Measurements from ENCODE around the gene HOXA10.

The HOXA10 gene

DNA sequence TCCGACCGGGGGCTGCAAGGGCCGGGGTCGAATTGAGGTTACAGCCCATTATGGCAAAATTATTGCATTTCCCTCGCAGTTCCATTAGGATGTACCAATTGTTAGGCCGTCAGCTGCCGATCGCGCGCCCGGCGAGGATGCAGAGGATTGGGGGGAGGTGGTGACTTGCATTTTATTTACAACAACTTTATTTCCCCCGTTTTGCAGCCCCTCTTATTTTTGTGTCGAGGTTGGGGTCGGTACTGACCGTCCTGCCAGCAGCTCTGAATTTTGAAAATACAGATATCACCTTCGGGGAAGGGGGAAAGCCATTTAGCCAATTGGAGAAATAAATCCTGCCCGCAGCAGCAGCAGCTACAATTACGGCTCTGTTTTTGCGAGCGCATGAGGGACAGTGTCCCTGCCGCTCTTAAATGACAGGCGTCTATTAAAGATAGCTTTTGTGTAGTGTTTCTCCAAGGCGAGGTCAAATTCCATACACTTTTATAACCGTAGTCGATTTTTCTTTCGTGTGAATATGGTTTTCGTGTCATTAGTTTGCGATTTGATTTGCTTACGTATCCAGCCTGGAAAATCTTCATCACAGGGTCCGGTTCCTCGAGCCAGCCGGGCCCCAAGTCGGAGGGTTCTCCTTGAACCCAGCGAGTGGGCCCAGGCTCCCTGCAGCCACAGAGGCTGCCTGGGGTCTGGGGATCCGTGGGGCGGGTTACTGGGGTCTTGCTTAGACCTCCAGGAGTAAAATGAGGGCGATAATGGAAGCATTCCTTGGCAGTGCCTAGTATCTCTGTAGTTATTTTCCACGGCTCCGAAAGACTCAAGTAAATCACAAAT is 30.0 kb downstream of the HOXA10 start:
- Histone ChIP-seq H3K36me3 (ENCODE audit: control insufficient read depth, insufficient read depth, low read length) (no peaks in the 10 kb centered on the region), H3K9ac (ENCODE audit: low read length) (peak overlapping the region; percentile 32), H3K4me1 (ENCODE audit: control insufficient read depth, insufficient read depth, low read length) (peaks cover 24% of the 10 kb centered on the region; the same call in 1 of the 2 replicates), H3K27ac (ENCODE audit: low read depth, low read length) (no peak overlapping the region), H3K4me3 (ENCODE audit: low read depth, low read length) (peak overlapping the region; percentile 32; the same call in 1 of the 2 replicates), H3K27me3 (ENCODE audit: control insufficient read depth, insufficient read depth, low read length) (peaks cover 100% of the 10 kb centered on the region), H3K9me3 (ENCODE audit: control insufficient read depth, insufficient read depth, low read depth, low read length) (no peaks in the 10 kb centered on the region)

DNA sequence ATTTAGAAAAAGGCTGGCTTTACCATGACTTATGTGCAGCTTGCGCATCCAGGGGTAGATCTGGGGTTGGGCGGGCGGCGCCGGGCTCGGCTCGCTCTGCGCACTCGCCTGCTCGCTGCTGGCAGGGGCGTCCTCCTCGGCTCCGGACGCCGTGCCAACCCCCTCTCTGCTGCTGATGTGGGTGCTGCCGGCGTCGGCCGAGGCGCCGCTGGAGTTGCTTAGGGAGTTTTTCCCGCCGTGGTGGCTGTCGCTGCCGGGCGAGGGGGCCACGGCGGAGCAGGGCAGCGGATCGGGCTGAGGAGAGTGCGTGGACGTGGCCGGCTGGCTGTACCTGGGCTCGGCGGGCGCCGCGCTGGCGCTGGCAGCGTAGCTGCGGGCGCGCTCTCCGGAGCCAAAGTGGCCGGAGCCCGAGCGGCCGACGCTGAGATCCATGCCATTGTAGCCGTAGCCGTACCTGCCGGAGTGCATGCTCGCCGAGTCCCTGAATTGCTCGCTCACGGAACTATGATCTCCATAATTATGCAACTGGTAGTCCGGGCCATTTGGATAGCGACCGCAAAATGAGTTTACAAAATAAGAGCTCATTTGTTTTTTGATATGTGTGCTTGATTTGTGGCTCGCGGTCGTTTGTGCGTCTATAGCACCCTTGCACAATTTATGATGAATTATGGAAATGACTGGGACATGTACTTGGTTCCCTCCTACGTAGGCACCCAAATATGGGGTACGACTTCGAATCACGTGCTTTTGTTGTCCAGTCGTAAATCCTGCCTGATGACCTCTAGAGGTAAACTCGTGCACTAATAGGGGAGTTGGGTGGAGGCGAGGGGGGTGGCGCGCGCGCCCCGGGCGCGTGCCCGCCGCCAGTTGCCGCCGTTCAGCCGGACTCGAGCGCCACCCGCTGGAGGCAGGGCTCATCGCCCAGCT is 30.8 kb downstream of the HOXA10 start, which contains the start of gene HOXA5:
TSS of gene HOXA5 (minus strand) at position 659 of the 927 bp plus-strand sequence. CDS start at position 585, 74 bp downstream.
- no peak within 1 kb of the TSS; the same call in 1 of the 2 replicates for H3K27ac ChIP-seq (ENCODE audit: low read depth, low read length)
- H3K4me3 ChIP-seq (ENCODE audit: low read depth, low read length) = peak within 1 kb of the TSS; percentile 70
- H3K9ac ChIP-seq (ENCODE audit: low read length) = peak within 1 kb of the TSS; percentile 78

DNA sequence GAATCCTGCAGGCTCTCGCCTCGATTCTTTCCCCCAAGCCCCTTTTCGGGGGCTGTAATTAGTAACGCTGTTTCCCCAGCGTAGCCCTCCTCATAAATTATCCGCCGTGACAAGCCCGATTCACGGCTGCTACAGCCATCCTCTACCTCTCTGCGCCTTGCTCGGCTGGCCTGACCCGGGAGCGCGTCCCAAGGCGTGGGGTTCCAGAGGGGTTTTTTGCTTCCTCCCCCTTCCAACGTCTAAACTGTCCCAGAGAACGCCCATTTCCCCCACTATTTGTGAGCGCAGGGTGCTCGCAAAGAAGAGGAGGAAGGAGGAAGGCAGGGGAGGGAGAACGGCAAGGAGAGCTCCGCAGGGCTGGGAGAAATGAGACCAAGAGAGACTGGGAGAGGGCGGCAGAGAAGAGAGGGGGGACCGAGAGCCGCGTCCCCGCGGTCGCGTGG is 31.5 kb downstream of the HOXA10 start:
- no peaks in the 10 kb centered on the region for H3K9me3 ChIP-seq (ENCODE audit: control insufficient read depth, insufficient read depth, low read depth, low read length)
- peaks cover 20% of the 10 kb centered on the region; the same call in 1 of the 2 replicates for H3K4me1 ChIP-seq (ENCODE audit: control insufficient read depth, insufficient read depth, low read length)
- peaks cover 100% of the 10 kb centered on the region for H3K27me3 ChIP-seq (ENCODE audit: control insufficient read depth, insufficient read depth, low read length)
- peak overlapping the region; percentile 70 for H3K4me3 ChIP-seq (ENCODE audit: low read depth, low read length)
- H3K27ac ChIP-seq (ENCODE audit: low read depth, low read length) = no peak overlapping the region; the same call in 1 of the 2 replicates
- H3K9ac ChIP-seq (ENCODE audit: low read length) = peak overlapping the region; percentile 78
- H3K36me3 ChIP-seq (ENCODE audit: control insufficient read depth, insufficient read depth, low read length) = no peaks in the 10 kb centered on the region

More for the DNA sequence above, 30.8 kb downstream of the HOXA10 start, which contains the start of gene HOXA5:
- Histone ChIP-seq H3K36me3 (ENCODE audit: control insufficient read depth, insufficient read depth, low read length) (no peaks in the 10 kb centered on the region), H3K9me3 (ENCODE audit: control insufficient read depth, insufficient read depth, low read depth, low read length) (no peaks in the 10 kb centered on the region), H3K27me3 (ENCODE audit: control insufficient read depth, insufficient read depth, low read length) (peaks cover 100% of the 10 kb centered on the region), H3K4me1 (ENCODE audit: control insufficient read depth, insufficient read depth, low read length) (peaks cover 24% of the 10 kb centered on the region; the same call in 1 of the 2 replicates)

DNA sequence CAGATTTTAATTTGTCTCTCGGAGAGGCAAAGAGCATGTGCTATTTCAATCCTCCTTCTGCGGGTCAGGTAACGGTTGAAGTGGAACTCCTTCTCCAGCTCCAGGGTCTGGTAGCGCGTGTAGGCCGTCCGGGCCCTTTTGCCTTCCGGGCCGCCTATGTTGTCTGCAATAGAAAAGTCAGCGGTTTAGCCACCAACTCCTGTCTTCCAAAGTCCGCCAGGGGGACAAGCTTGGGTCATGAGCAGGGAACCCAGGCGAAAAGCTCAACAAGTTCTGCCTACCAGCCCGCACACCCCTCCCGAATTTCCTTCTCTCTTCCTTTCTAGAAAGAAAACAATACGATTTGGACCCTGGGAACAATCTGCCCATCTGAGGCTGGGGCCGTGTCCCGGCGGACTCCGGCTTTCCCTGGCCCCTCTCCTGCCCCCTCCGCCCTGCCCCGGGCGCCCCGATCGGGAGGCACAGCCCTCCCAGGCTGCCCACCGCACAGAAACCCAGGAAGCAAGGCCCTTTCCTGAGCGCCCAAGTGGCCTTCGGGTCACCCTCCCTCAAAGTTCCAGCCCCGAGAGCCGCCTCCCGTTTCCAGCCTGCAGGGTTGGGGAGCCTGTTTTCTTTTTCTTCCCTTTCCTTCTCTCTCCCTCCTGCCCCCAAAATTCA is 32.1 kb downstream of the HOXA10 start:
- Histone ChIP-seq H3K4me1 (ENCODE audit: control insufficient read depth, insufficient read depth, low read length) (peaks cover 14% of the 10 kb centered on the region; the same call in 1 of the 2 replicates), H3K27me3 (ENCODE audit: control insufficient read depth, insufficient read depth, low read length) (peaks cover 100% of the 10 kb centered on the region), H3K36me3 (ENCODE audit: control insufficient read depth, insufficient read depth, low read length) (no peaks in the 10 kb centered on the region), H3K9me3 (ENCODE audit: control insufficient read depth, insufficient read depth, low read depth, low read length) (no peaks in the 10 kb centered on the region), H3K9ac (ENCODE audit: low read length) (peak overlapping the region; percentile 78), H3K4me3 (ENCODE audit: low read depth, low read length) (peak overlapping the region; percentile 70), H3K27ac (ENCODE audit: low read depth, low read length) (no peak overlapping the region; the same call in 1 of the 2 replicates)

DNA sequence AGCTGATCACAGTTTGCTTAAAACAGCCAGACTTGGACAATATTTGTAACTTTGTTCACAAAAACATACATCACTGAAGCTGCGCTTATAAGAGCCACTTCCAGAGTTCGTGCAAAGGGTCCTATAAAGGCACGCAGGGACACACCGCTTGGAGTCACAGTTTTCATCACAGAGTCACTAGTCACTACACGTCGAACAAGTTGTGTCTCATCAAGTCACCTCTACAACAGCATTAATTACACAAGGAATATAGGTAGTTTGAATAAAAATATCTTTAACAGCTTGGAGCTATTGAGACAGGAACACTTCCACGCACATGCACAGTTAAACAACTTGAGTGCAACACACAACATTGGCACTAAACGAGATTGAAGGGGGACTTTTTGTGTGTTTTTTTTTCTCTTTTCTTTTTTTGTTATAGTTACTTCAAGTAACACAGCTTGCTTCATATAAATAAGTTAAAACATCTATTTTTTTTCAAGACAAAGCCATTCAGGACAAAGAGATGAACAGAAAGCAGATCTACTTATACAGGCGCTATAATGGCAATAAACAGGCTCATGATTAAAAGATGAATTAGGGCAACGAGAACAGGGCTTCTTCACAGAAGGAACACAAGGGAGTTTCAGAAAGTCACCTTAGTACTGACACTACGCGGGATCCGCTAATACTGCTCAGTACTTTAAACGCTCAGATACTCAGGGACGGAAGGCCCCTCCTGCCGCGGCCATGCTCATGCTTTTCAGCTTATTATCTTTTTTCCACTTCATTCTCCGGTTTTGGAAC is 32.8 kb downstream of the HOXA10 start:
- Histone ChIP-seq H3K27ac (ENCODE audit: low read depth, low read length) (no peak overlapping the region; the same call in 1 of the 2 replicates), H3K9me3 (ENCODE audit: control insufficient read depth, insufficient read depth, low read depth, low read length) (no peaks in the 10 kb centered on the region), H3K36me3 (ENCODE audit: control insufficient read depth, insufficient read depth, low read length) (no peaks in the 10 kb centered on the region), H3K27me3 (ENCODE audit: control insufficient read depth, insufficient read depth, low read length) (peaks cover 100% of the 10 kb centered on the region), H3K4me1 (ENCODE audit: control insufficient read depth, insufficient read depth, low read length) (peaks cover 14% of the 10 kb centered on the region; the same call in 1 of the 2 replicates), H3K9ac (ENCODE audit: low read length) (peak overlapping the region; percentile 78), H3K4me3 (ENCODE audit: low read depth, low read length) (peak overlapping the region; percentile 70)

DNA sequence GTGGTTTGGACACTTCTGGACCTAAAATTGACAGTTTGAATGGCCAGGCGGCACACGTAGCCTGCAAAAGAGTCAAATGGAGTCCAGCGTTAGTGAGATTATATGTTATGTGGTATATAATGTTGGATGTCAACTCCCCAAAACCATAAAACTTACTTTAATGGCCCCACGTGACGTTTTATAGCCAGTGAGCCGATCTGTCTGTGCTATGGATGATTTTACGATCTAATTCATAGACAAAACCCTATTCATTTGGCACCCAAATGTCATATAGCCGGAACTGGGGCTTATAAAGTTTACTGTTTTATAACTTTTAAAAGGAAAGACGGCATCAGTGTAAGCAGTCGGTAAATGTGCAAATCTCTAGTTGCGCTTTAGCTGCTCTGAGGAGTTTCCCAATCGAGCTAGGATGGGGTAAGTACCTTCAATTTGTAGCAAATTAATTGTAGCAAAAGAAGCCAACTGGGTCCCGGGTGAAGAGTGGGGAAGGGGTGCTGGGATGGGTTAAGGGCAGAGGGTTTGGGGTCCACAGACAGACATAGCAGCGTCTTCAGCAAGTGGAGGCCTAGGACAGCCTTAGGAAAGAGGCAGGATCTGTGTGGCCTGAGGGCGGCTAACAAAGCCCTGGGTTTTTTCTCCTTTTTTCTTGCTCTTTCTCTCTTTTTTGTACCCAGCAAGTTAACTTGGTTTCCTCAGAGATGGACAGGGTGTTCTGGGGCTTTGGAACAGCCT is 33.8 kb downstream of the HOXA10 start:
- Histone ChIP-seq H3K4me3 (ENCODE audit: low read depth, low read length) (peak overlapping the region; percentile 48; the same call in 1 of the 2 replicates), H3K27me3 (ENCODE audit: control insufficient read depth, insufficient read depth, low read length) (peaks cover 100% of the 10 kb centered on the region), H3K9ac (ENCODE audit: low read length) (peak overlapping the region; percentile 85), H3K9me3 (ENCODE audit: control insufficient read depth, insufficient read depth, low read depth, low read length) (no peaks in the 10 kb centered on the region), H3K4me1 (ENCODE audit: control insufficient read depth, insufficient read depth, low read length) (peaks cover 14% of the 10 kb centered on the region; the same call in 1 of the 2 replicates), H3K36me3 (ENCODE audit: control insufficient read depth, insufficient read depth, low read length) (no peaks in the 10 kb centered on the region), H3K27ac (ENCODE audit: low read depth, low read length) (no peak overlapping the region; the same call in 1 of the 2 replicates)

DNA sequence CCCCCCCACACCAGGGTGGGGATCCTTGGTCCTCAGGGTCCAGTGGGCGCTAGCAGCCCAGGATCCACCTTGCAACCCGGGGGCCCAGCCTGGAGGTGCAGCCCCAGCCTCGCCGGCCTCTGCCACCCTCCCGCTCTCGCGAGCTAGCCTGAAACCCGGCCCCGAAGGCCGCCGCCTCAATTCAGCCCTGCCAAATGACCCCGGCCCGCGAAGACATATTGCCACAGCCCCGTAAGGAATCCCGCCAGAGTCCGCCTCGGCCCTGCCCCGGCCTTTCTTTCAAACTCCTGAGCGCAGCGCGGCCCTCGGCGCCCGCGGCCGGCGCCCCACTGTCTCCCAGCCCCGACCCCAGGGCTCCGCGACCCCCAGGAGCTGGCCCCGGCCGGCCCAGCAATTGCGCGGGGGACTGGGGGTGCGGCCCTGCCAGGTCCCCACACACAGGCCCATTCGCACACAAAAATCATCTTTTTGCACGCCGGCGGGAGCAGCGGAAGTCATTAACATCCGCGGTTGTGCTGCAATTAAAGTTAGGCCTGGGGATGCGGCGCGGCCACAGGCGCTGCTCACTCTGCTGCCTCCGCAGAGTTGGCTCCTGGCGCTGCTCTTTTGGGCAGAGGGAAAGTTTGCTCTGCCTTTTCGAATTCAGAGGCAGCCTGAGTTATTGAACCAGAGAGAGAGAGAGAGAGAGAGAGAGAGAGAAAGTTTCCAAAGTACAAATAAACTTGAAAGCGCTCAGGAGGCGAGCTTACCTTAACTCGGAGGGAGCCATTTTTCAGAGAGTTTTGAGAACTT is 34.6 kb downstream of the HOXA10 start:
- peaks cover 100% of the 10 kb centered on the region for H3K27me3 ChIP-seq (ENCODE audit: control insufficient read depth, insufficient read depth, low read length)
- peaks cover 14% of the 10 kb centered on the region; the same call in 1 of the 2 replicates for H3K4me1 ChIP-seq (ENCODE audit: control insufficient read depth, insufficient read depth, low read length)
- H3K4me3 ChIP-seq (ENCODE audit: low read depth, low read length) = peak overlapping the region; percentile 48

DNA sequence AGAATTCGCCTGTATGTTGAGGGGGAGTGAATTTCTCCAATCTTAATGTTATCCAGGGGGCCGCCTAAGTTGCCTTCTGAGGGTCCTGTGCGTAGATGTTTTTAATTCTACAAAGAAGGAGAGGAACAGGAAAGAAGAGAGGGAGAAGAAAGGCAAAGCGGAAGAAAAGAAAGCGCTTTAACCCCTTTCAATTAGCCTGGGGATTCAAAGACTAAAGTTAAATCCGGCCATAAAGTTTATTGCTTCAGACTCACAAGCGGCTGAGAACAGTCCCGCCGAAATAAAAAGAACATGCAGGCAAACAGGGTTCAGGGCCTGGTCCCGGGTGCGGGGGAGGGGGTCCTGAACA is 35.2 kb downstream of the HOXA10 start:
- Histone ChIP-seq H3K36me3 (ENCODE audit: control insufficient read depth, insufficient read depth, low read length) (no peaks in the 10 kb centered on the region), H3K27me3 (ENCODE audit: control insufficient read depth, insufficient read depth, low read length) (peaks cover 100% of the 10 kb centered on the region), H3K27ac (ENCODE audit: low read depth, low read length) (no peak overlapping the region; the same call in 1 of the 2 replicates)

More for the DNA sequence above, 34.6 kb downstream of the HOXA10 start:
- peak overlapping the region; percentile 85 for H3K9ac ChIP-seq (ENCODE audit: low read length)
- H3K9me3 ChIP-seq (ENCODE audit: control insufficient read depth, insufficient read depth, low read depth, low read length) = no peaks in the 10 kb centered on the region
- H3K27ac ChIP-seq (ENCODE audit: low read depth, low read length) = peak overlapping the region; percentile 38; the same call in 1 of the 2 replicates
- no peaks in the 10 kb centered on the region for H3K36me3 ChIP-seq (ENCODE audit: control insufficient read depth, insufficient read depth, low read length)

DNA sequence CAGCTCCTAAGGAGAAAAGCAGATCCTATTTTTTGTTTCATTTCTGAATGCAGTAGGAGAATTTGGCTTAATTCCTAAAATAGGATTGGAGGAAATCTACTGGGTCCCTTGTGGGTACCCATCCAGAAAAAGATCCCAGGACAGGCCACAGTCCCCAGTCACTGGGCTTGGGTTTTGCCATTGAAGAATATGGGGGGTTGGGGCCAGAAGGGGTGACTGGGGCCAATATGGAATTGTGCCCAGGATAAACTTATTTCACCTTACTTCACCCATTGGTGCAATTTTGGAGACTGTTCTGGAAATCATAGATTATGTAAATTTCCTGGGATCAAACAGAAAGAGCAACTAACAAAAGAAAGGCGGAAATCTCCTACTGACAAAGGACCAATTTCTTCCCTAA is 35.6 kb downstream of the HOXA10 start:
- H3K27me3 ChIP-seq (ENCODE audit: control insufficient read depth, insufficient read depth, low read length) = peaks cover 100% of the 10 kb centered on the region
- no peaks in the 10 kb centered on the region for H3K36me3 ChIP-seq (ENCODE audit: control insufficient read depth, insufficient read depth, low read length)
- H3K27ac ChIP-seq (ENCODE audit: low read depth, low read length) = no peak overlapping the region; the same call in 1 of the 2 replicates
- H3K4me3 ChIP-seq (ENCODE audit: low read depth, low read length) = peak overlapping the region; percentile 48; the same call in 1 of the 2 replicates
- peak overlapping the region; percentile 85 for H3K9ac ChIP-seq (ENCODE audit: low read length)
- H3K9me3 ChIP-seq (ENCODE audit: control insufficient read depth, insufficient read depth, low read depth, low read length) = no peaks in the 10 kb centered on the region
- H3K4me1 ChIP-seq (ENCODE audit: control insufficient read depth, insufficient read depth, low read length) = peaks cover 11% of the 10 kb centered on the region; the same call in 1 of the 2 replicates

More for the DNA sequence above, 35.2 kb downstream of the HOXA10 start:
- Histone ChIP-seq H3K9ac (ENCODE audit: low read length) (peak overlapping the region; percentile 85), H3K4me3 (ENCODE audit: low read depth, low read length) (peak overlapping the region; percentile 48), H3K9me3 (ENCODE audit: control insufficient read depth, insufficient read depth, low read depth, low read length) (no peaks in the 10 kb centered on the region), H3K4me1 (ENCODE audit: control insufficient read depth, insufficient read depth, low read length) (peaks cover 13% of the 10 kb centered on the region; the same call in 1 of the 2 replicates)

Data from HUES6 (cell line).